ENCODE measurements around the gene PNMA6F.

DNA sequence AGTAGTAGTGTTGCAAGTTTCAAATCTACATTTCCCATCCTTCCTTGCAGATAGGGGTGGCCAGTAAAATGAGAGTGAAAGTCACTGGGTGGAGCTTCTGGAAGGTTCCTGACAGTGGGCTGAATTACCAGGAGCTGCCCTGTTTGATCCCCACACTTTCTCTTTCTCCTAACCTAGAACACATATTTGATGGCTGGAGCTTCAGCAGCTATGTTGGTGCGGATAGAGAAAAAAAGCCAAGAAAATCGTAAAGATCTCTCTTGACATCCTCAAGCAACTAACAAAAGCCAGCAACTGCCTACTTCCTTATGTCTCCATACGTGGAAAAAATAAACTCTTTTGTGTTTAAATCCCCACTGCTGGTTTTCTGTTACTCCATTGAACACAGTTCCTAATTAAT, 44.6 kb upstream of the PNMA6F start:
- TF ChIP-seq, protein P1, sequence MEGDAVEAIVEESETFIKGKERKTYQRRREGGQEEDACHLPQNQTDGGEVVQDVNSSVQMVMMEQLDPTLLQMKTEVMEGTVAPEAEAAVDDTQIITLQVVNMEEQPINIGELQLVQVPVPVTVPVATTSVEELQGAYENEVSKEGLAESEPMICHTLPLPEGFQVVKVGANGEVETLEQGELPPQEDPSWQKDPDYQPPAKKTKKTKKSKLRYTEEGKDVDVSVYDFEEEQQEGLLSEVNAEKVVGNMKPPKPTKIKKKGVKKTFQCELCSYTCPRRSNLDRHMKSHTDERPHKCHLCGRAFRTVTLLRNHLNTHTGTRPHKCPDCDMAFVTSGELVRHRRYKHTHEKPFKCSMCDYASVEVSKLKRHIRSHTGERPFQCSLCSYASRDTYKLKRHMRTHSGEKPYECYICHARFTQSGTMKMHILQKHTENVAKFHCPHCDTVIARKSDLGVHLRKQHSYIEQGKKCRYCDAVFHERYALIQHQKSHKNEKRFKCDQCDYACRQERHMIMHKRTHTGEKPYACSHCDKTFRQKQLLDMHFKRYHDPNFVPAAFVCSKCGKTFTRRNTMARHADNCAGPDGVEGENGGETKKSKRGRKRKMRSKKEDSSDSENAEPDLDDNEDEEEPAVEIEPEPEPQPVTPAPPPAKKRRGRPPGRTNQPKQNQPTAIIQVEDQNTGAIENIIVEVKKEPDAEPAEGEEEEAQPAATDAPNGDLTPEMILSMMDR (IDR thresholded peaks at IDR 0.05) = no peak
- no peak for TF ChIP-seq POLR2A (IDR thresholded peaks at IDR 0.05)

Measured in right lobe of liver (tissue), 4 donors.